ENCODE measurements around the gene LRRC46.

The LRRC46 gene

DNA sequence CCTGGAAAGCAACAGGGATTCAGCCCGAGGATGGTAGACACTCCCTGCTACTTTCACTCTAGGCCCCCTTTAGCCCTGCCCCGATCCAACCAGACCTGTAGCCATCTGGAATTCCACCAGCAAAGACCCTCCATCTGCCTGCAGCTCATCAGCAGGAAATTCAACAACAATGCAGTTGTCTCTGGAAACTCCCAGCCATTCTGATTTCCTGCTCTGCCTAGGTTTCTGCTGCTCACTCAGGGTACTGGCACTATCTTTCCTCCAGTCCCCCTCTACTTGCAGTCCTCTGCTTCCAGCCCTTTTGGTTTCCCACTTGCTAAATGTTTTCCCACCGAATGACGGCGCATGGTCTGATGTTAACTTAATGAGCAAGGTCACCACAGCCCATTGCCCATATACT lies 22.1 kb downstream of the LRRC46 start:
- no peak for DNase-seq

- DNase-seq: no peak
These were observed 24.3 kb downstream of the LRRC46 start for GRCh38 chr17:47855737-47856136.

DNA sequence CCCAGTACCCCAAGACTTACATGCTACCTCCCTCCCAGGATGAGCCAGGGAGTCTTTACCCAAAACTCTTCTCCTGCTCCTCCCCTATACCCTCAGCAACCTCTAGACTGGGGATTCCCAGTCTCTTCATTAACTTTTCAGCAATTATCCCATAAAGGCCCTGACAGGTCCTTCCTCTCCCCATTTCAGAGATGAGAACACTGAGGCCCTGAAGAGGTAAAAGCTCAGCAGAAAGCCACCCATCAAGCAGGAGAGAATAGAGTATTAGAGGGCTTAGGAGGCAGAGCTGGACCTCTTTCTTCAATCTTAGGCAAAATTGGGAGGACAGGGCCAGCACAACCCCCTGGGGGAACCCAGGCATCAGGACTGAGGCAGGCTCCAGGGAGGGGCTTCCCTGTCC lies 25.4 kb downstream of the LRRC46 start:
- no peak for DNase-seq

DNA sequence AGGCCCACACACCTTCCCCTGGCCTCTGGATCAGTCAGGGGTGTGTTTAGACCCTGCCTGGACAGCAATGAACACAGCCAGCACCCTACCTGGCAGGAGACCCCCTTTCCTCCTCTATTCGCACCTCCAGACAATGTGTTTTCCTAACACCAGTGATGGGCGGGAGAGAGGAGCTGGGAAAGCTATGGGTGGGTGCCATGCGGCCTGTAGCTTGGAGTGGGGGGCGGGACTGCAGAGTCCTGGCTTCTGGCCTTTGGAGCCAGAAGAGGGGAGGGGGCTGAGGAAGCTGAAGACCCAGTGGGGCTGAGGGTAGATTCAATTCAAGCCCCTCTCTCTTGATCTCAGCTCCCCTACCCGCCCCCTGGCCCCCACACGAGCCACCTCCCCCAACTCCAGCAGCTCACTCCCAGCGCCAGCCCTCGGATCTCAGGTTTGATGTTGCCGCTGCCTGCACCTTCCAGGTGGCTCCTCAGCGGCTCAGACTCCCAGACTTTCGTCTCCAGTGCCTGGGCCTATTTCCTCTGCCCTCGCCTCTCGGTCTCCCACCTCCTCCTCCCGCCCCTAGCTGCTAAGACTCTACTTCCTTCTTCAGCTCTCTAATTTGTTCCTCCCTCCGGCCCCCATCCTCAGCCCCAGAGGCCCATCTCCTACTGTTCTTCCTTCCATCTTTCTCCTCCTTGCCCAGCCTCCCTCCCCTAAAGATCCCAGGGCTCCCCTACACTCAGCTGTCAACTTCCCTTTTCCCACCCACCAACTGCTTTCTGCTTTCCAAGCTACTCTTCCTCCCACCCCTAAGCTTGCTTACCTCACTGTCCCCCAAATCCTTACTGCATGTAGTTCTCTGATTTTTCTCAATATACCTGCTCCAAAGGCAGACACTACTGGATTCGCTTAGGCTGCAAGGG lies 26.3 kb downstream of the LRRC46 start:
- DNase-seq: no peak

GRCh38 chr17:47860386-47860785 lies 28.9 kb downstream of the LRRC46 start:
- no peak for DNase-seq

DNA sequence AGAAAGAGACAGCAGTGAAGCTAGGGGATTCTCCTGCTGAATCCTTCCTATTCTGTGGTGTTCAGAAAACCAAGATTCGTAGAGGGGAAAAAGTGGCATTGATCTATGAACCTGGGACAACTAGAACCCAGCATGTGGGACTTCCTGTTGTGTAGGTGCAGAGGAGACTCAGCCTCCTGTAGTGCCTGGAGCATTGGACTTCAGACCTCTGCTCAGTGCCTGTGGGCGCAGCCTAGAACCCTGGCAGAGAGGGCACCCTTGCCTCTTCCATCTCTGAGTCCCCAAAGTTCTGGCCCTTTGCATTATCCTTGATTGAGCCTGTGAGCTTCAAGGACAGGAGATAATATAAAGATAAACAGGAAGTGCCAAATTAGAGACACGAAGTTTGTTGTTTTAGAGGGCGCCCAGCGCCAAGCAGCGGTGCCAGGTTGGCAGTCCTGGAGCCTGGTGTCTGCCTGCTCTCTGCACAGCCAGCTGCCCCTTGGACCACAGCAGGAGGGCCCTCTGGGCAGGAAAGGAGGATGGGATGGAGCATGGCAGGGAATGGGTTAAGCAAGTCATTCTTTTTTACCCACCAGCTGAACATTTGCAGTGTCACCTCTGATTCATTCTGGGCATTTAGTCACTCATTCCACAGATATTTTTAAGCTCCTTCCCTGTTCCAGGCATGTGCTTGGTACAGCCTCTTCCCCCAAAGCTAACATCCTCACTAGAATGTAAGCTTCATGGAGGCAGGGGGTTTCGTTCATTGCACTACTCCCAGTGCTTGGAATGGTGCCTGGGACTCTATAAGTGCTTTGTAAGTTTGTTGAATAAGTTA lies 31.4 kb downstream of the LRRC46 start:
- DNase-seq: peak; percentile 26

DNA sequence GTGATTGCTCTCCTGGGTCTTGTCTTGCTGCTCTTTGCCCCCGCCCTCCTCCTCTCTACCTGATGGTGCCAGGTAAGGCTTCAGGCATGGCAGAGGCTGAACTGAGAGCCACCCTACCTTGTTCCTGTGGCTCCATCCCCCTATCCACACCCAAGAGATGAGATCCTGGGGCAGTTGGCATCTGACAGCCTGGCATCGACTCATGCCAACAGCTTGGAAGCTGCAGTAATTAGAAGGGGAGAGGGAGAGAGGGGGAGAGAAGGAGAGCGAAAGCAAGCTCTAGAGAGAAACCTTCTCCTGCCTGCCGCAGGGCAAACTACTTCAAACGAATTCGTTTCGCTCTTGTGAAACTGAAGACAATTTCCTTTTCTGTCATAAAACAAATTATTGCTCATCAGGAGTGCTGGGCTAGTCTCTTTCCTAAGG lies 33.3 kb downstream of the LRRC46 start:
- peak; percentile 62 for DNase-seq

DNA sequence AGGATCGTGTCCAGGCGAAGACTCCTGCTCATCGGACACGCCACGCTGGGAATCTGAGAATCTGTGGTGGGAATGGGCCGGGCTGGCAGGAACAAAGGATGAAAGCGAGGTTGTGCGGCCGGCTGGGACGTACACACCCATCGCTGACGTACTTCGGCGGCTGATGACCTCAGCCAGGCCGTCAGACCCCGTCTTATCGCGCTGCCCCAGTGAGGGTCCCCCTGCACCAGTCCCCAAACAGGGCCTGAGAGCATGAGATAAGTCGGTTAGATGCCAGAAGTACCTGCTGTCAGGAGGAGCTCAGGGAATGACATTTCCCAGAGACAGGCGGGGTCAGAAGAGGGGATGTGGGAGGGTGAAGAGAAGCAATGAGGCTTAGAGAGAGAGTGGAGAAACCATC lies 35.5 kb downstream of the LRRC46 start:
- no peak for DNase-seq

DNA sequence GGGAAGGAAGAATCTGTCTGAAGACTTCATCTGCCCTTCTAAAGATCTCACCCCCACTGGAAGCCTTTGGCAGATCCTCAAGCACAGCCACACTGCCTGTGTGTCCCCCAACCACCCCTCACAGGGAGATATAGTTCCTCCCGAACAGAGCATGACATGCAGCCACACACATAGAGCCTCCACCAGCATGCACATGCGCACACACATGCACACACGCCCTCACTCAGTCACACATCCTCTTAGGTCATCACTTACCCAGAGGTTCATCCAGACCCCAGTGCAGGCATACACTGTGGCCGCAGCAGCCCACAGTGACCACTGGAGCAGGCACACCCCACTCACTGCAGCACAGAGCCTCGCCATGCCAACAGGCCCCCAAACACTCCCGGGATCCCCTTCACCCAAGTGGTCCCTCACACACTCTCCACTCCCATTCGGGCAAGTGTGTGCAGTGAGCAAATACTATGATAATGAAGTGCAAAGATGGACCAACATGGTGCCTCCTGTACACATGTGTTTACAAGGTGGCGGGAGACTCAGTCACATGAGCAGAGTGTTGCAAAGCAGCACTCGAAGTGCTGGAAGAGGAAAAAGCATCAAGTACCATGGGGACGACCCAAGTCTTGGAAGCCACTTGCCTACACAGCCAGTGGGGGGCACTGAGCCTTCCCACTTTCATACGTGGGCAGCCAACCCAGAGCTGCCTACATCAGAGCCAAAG lies 36.5 kb downstream of the LRRC46 start:
- no peak for DNase-seq

GRCh38 chr17:47869114-47869513 lies 37.6 kb downstream of the LRRC46 start:
- no peak for DNase-seq

- DNase-seq: no peak
These were observed 38.6 kb downstream of the LRRC46 start for GRCh38 chr17:47870056-47870455.

DNA sequence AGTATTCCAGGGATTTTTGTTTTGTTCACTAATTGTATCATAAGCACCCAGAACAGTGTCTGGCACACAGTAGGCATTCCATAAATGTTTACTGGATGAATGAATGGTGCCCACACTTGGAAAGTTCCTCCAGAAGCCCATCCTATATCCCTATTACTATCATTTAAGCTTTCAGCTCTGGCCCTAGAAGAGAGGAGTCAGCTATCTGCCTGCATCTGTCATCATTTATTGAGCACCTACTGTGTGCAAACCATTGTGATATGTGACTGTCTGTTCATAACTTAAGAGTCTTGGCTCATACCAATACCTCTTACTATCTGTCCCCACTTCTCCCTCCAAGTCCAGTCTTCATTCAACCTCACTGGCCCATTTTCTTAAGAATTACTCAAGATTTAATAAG lies 39.6 kb downstream of the LRRC46 start:
- no peak for DNase-seq

DNA sequence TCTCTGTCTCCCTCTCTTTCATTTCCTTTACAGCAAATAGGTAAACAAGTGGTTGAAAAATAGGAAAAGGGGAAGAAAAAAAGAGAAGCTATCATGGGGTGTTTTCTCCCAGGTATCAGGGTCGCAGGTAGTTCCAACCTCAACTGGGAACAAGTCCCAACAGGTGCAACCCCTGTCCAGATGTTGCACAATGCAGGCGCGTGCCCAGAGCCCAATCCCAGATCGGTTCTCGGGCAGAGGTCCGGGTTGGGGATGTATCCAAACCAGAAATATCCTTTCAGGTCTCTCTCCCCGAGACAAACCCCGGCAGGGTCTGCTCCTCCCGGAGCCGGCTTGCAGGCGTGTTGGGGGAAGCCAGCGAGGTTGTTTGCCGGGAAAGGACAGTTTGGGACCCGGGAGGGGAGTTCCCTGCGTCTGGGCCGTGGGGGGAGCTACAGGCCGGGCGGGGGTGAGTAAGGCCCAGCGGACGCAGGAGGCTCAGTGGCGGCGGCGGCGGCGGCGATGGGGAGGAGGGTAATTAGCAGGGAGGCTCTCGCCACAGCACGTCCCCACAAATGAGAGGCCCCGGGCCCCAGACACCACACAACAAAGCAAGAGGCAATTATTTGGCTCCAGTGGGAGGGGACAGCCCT lies 40.7 kb downstream of the LRRC46 start:
- DNase-seq: no peak

- DNase-seq: no peak
These were observed 41.2 kb downstream of the LRRC46 start for GRCh38 chr17:47872651-47873161.

- no peak for DNase-seq
These were observed 42.0 kb downstream of the LRRC46 start for GRCh38 chr17:47873200-47874090.

- no peak for DNase-seq
These were observed 43.8 kb downstream of the LRRC46 start for GRCh38 chr17:47875011-47875985.

- DNase-seq: no peak
These were observed 46.0 kb downstream of the LRRC46 start for GRCh38 chr17:47877368-47878034.

- DNase-seq: no peak
These were observed 46.9 kb downstream of the LRRC46 start for GRCh38 chr17:47878203-47879027.
